ENCODE data around the gene LRRC27.

The LRRC27 gene

DNA sequence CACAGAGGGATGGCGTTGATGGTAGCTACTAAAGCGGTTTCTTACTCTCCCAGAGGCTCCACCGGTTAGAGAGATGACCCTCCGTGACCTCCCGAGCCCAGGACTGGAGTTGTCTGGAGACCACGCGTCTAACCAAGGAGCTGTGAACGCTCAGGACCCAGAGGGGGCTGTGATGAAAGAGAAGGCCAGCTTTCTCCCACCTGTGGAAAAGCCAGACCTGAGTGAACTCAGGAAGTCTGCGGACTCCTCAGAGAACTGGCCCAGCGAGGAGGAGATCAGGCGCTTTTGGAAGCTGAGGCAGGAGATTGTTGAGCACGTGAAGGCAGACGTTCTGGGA lies 15.9 kb downstream of the LRRC27 start:
- TF ChIP-seq GATA1 (IDR thresholded peaks at IDR 0.05; ENCODE audit: low read depth, low read length) (no peak), POLR2A (IDR thresholded peaks at IDR 0.05; ENCODE audit: low read length) (no peak)
- DNase-seq, result no peak

GRCh38 chr10:132349766-132350165 lies 17.8 kb downstream of the LRRC27 start:
- DNase-seq, result no peak
- TF ChIP-seq POLR2A (IDR thresholded peaks at IDR 0.05; ENCODE audit: low read length) (no peak), GATA1 (IDR thresholded peaks at IDR 0.05; ENCODE audit: low read depth, low read length) (no peak)

GRCh38 chr10:132350391-132350790 lies 18.4 kb downstream of the LRRC27 start:
- DNase-seq, result no peak
- no peak for TF ChIP-seq POLR2A (IDR thresholded peaks at IDR 0.05; ENCODE audit: low read length)
- no peak for TF ChIP-seq GATA1 (IDR thresholded peaks at IDR 0.05; ENCODE audit: low read depth, low read length)

- TF ChIP-seq GATA1 (IDR thresholded peaks at IDR 0.05; ENCODE audit: low read depth, low read length) (no peak), POLR2A (IDR thresholded peaks at IDR 0.05; ENCODE audit: low read length) (no peak)
- DNase-seq, result no peak
These were observed 19.0 kb downstream of the LRRC27 start for GRCh38 chr10:132350946-132351345.

DNA sequence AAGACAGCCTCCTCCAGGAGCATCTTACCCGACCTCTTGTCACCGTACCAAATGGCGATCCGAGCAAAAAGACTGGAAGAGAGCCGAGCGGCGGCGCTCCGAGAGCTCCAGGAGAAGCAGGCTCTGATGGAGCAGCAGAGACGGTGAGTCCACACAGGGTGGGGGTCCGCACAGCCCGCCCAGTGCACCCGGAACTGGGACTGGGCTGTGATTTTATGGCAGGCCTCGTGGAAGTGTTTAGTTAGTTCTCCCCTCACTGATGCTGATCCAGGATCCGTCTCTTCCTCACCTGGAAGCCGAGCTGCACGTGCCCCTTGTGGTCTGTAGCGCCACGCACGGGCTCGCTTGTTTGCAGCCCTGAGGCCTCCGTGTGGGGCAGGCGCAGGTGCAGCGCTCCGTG lies 19.6 kb downstream of the LRRC27 start:
- TF ChIP-seq GATA1 (IDR thresholded peaks at IDR 0.05; ENCODE audit: low read depth, low read length) (no peak), POLR2A (IDR thresholded peaks at IDR 0.05; ENCODE audit: low read length) (no peak)
- no peak for DNase-seq

DNA sequence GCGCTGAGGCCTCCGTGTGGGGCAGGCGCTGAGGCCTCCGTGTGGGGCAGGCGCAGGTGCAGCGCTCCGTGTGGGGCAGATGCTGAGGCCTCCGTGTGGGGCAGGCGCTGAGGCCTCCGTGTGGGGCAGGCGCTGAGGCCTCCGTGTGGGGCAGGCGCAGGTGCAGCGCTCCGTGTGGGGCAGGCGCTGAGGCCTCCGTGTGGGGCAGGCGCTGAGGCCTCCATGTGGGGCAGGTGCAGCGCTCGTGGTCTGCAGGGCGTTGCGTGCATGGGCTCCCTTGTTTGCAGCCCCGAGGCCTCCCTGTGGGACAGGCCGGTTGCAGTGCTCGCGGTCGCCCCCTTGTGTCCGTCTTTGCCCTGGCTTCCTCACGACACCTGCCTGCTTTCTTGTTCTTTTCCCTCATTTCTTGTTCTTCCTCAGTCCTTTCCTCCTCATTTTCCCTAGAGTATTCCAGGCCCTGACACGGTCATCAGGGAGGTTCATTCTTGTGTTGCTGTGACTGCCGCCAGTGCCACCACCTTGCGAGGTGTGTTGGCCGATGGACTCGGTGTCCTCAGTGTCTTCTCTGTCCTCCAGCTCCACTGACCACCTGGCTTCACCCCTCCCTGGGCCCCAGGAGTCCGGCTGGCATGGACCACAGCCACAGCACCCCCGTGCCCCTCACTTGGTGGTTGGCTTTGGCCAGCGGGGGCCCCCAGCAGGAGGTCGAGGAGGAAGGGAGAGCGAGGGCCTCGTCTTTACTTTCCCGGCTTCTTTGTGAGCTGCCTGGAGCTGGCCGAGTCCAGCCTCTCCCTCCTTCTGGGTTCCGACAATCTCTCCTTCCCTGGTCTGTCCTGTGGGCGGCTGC lies 20.7 kb downstream of the LRRC27 start:
- peak; percentile 64 to 83 for DNase-seq

DNA sequence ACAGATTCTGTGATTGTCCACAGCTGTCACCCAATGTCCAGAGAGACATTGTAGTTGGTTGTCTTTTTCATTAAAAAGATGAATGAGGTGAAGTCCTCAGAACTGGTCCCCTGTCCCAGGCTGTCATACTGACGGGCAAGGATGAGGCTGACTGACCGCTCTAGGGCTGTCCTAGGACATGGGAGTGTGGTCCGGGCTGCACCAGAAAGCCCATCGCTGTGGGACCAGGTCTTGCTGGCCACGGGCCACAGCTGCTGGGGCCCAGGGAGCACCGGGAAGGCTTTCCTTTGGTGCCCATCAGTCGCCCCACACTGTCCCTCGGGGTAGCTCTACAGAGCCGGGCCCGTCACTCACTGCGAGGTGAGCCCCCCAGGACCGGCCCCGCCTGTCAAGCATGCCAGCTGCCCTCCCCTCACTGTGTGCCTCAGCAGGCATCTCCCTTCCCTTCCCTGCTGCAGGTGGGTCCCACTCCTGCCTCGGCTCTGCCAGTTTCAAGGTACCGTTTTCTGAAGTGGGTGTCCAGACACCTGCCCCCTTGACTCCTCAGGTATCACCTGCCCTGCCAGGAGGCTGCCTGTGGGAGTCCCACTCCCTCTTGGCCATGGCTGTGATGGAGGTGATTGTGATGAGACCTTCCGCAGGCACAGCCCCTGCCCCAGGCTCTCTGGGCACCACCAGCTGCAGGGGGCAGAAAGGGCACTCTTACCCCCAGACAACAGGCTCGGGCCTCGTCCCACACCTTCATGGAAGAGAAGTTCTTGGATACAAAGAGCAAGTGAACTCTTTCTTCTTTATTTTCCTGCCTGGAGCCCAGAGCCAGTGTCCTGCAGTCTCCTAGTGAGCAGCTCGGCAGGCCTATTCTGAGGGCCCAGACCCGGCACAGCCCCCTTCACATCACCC lies 21.7 kb downstream of the LRRC27 start:
- no peak for DNase-seq
- TF ChIP-seq GATA1 (IDR thresholded peaks at IDR 0.05; ENCODE audit: low read depth, low read length) (no peak), POLR2A (IDR thresholded peaks at IDR 0.05; ENCODE audit: low read length) (no peak)

GRCh38 chr10:132354356-132355094 lies 22.5 kb downstream of the LRRC27 start:
- TF ChIP-seq GATA1 (IDR thresholded peaks at IDR 0.05; ENCODE audit: low read depth, low read length) (no peak), POLR2A (IDR thresholded peaks at IDR 0.05; ENCODE audit: low read length) (no peak)
- DNase-seq, result no peak

- DNase-seq, result no peak
- TF ChIP-seq POLR2A (IDR thresholded peaks at IDR 0.05; ENCODE audit: low read length) (no peak), GATA1 (IDR thresholded peaks at IDR 0.05; ENCODE audit: low read depth, low read length) (no peak)
These were observed 23.3 kb downstream of the LRRC27 start for GRCh38 chr10:132355297-132355696.

- TF ChIP-seq POLR2A (IDR thresholded peaks at IDR 0.05; ENCODE audit: low read length) (no peak), GATA1 (IDR thresholded peaks at IDR 0.05; ENCODE audit: low read depth, low read length) (no peak)
- DNase-seq, result no peak
These were observed 23.8 kb downstream of the LRRC27 start for GRCh38 chr10:132355754-132356153.

- TF ChIP-seq GATA1 (IDR thresholded peaks at IDR 0.05; ENCODE audit: low read depth, low read length) (no peak), POLR2A (IDR thresholded peaks at IDR 0.05; ENCODE audit: low read length) (no peak)
- no peak for DNase-seq
These were observed 24.7 kb downstream of the LRRC27 start for GRCh38 chr10:132356621-132357195.

- DNase-seq, result no peak
- TF ChIP-seq GATA1 (IDR thresholded peaks at IDR 0.05; ENCODE audit: low read depth, low read length) (no peak), POLR2A (IDR thresholded peaks at IDR 0.05; ENCODE audit: low read length) (no peak)
These were observed 25.5 kb downstream of the LRRC27 start for GRCh38 chr10:132357286-132358058.

Measured in erythroblast (primary cell).